ENCODE measurements around the gene SLC1A5.

- TF ChIP-seq EP300 (IDR thresholded peaks at IDR 0.05) (no peak), CTCF (IDR thresholded peaks at IDR 0.05) (peak; percentile 82 to 93 (median 92))
Observed at GRCh38 chr19:46728693-46729339, 59.6 kb downstream of the SLC1A5 start.

Data from tibial nerve (tissue), 4 donors.